ENCODE results near the gene ZNF536. TPM values are rescaled to one million over a fixed set of nuclear protein-coding genes. Genes with fewer than 3 reads are reported as not detected.
"Not testable (repeated sequence)": the region's sequence is repeated elsewhere in the genome, so short reads cannot be mapped to it uniquely, and the experiment has no call there.

Gene ZNF536
- polyA plus RNA-seq, 1 of the 3 experiments (the other 2 are of a cell fraction): 0.41 TPM

DNA sequence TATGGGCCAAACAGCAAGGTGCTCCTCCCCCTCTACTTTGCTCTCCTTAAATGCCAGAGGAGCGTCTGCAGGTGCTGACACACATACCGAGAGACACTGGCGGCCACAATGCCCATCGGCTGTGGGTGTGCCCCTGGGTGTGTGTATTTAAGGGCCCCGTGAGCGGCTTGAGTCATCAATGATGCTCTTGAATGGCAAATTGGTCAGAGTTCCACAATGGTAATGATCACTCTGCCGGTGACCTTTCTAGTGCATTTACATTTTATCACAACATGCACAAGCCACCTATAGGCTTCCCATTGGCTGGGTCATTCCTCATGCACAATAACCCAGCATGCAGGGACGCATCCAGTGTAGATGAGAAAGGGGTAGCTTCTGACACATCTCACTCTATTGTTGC, 124.8 kb downstream of the ZNF536 start:
- Histone ChIP-seq H2AFZ (ENCODE audit: low read depth) (no peak overlapping the region), H3K4me3 (ENCODE audit: low read depth in 2 of 2, low read length in 1 of 2) (no peak overlapping the region), H3K79me2 (ENCODE audit: insufficient read depth) (no peaks in the 10 kb centered on the region), H3K4me2 (no peak overlapping the region), H3K4me1 (ENCODE audit: control insufficient read depth in 1 of 2, insufficient read depth in 2 of 2, low read depth in 1 of 2, low read length in 1 of 2) (no peaks in the 10 kb centered on the region; a peak in 1 of 4 replicates), H3K27ac (ENCODE audit: low read depth in 2 of 2, low read length in 1 of 2) (no peak overlapping the region), H3K27me3 (ENCODE audit: insufficient read depth) (no peaks in the 10 kb centered on the region), H3F3A (replicated peaks; ENCODE audit: insufficient read depth) (no peaks in the 10 kb centered on the region), H3K9me3 (no peaks in the 10 kb centered on the region), H3K9me2 (no peaks in the 10 kb centered on the region), H3K36me3 (replicated peaks in 1 of 2; ENCODE audit: control insufficient read depth in 1 of 2, insufficient read depth in 2 of 2, low read length in 1 of 2) (no peaks in the 10 kb centered on the region), H3K9ac (no peak overlapping the region), H4K20me1 (ENCODE audit: insufficient read depth) (no peaks in the 10 kb centered on the region)
- 27% methylated on average over 1 of the region's 8 CpGs for WGBS (ENCODE audit: low lambda C conversion rate)
- no peak for DNase-seq
- POLR2A ChIA-PET: no interaction called here
- CTCF ChIA-PET: no interaction called here
- no peak for TF ChIP-seq POLR2AphosphoS5 (IDR thresholded peaks at IDR 0.05; ENCODE audit: low read depth, low read length)
- TF ChIP-seq TCF12 (IDR thresholded peaks at IDR 0.05): no peak
- TF ChIP-seq GABPA (IDR thresholded peaks at IDR 0.05; ENCODE audit: low read depth): no peak
- TF ChIP-seq, protein P1, sequence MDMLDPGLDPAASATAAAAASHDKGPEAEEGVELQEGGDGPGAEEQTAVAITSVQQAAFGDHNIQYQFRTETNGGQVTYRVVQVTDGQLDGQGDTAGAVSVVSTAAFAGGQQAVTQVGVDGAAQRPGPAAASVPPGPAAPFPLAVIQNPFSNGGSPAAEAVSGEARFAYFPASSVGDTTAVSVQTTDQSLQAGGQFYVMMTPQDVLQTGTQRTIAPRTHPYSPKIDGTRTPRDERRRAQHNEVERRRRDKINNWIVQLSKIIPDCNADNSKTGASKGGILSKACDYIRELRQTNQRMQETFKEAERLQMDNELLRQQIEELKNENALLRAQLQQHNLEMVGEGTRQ (IDR thresholded peaks at IDR 0.05; ENCODE audit: borderline replicate concordance, low read depth, low read length): no peak
- no peak for TF ChIP-seq TAF1 (IDR thresholded peaks at IDR 0.05; ENCODE audit: borderline replicate concordance, low read depth, low read length)
- no peak for TF ChIP-seq EP300 (IDR thresholded peaks at IDR 0.05; ENCODE audit: borderline replicate concordance in 1 of 2, low read depth in 1 of 2, low read length in 1 of 2)
- no peak for TF ChIP-seq TEAD4 (IDR thresholded peaks at IDR 0.05; ENCODE audit: borderline replicate concordance, insufficient read depth)
- TF ChIP-seq MEF2A (IDR thresholded peaks at IDR 0.05; ENCODE audit: borderline replicate concordance, low read depth): no peak
- TF ChIP-seq EZH2phosphoT487 (IDR thresholded peaks at IDR 0.05; ENCODE audit: borderline replicate concordance, low read depth): no peak
- TF ChIP-seq FOSL2 (IDR thresholded peaks at IDR 0.05; ENCODE audit: borderline replicate concordance, low read depth): no peak
- no peak for TF ChIP-seq FOXM1 (IDR thresholded peaks at IDR 0.05; ENCODE audit: low read depth)
- TF ChIP-seq RFX5 (IDR thresholded peaks at IDR 0.05; ENCODE audit: low read length): no peak
- TF ChIP-seq SMC3 (IDR thresholded peaks at IDR 0.05; ENCODE audit: low read depth, low read length): no peak
- TF ChIP-seq YY1 (IDR thresholded peaks at IDR 0.05; ENCODE audit: low read depth): no peak

DNA sequence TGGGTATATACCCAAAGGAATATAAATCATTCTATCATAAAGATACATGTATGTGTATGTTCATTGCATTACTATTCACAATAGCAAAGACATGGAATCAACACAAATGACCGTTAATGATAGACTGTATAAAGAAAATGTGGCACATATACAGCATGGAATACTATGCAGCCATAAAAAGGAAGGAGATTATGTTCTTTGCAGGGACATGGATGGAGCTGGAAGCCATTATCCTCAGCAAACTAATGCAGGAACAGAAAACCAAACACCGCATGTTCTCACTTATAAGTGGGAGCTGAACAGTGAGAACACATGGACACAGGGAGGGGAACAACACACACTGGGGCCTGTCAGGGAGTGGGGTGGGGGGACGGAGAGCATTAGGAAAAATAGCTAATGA, 125.9 kb downstream of the ZNF536 start:
- H3K9me2 ChIP-seq; H3K79me2 ChIP-seq (ENCODE audit: insufficient read depth); H3K9ac ChIP-seq; H3K27me3 ChIP-seq (ENCODE audit: insufficient read depth); H3K36me3 ChIP-seq (replicated peaks in 1 of 2; ENCODE audit: control insufficient read depth in 1 of 2, insufficient read depth in 2 of 2, low read length in 1 of 2); H3K9me3 ChIP-seq; H3K4me2 ChIP-seq; H2AFZ ChIP-seq (ENCODE audit: low read depth); H4K20me1 ChIP-seq (ENCODE audit: insufficient read depth); DNase-seq; H3K27ac ChIP-seq (ENCODE audit: low read depth in 2 of 2, low read length in 1 of 2); H3K4me1 ChIP-seq (ENCODE audit: control insufficient read depth in 1 of 2, insufficient read depth in 2 of 2, low read depth in 1 of 2, low read length in 1 of 2); POLR2A ChIA-PET; H3K4me3 ChIP-seq (ENCODE audit: low read depth in 2 of 2, low read length in 1 of 2); H3F3A ChIP-seq (replicated peaks; ENCODE audit: insufficient read depth): not testable (repeated sequence)
- CTCF ChIA-PET: interaction anchor here (1.1 kb wide), 1 partner anchor 14 kb away, joined by 3 read pairs; no protein-coding TSS in a partner anchor
- 36% methylated on average over 3 of the region's 3 CpGs for WGBS (ENCODE audit: low lambda C conversion rate)
